Choroid plexus epithelial cell (primary cell): ENCODE results near the gene TMIE.

ENCODE experiments used
- DNase-seq: peaks from one replicate; pipeline ENCODE4 v3.0.0-alpha.2; 2010; ENCODE audit warnings: low read depth
- H3K4me3 ChIP-seq: 2 replicates; pipeline ENCODE4 v1.5.1; 2011; ENCODE audit warnings: low read depth, mild to moderate bottlenecking, control low read depth, low read length, moderate library complexity
- TF ChIP-seq, protein P1 (sequence below): conservative IDR thresholded peaks from 2 replicates; pipeline ENCODE4 v1.5.1; 2011; ENCODE audit warnings: low read depth, mild to moderate bottlenecking, control low read depth, inconsistent platforms, low read length, moderate library complexity

TMIE gene

GRCh38 chr3:46679681-46680080 lies 21.5 kb upstream of the TMIE start:
- no peak for DNase-seq
- H3K4me3 ChIP-seq = no peak overlapping the region
- TF ChIP-seq, protein P1, sequence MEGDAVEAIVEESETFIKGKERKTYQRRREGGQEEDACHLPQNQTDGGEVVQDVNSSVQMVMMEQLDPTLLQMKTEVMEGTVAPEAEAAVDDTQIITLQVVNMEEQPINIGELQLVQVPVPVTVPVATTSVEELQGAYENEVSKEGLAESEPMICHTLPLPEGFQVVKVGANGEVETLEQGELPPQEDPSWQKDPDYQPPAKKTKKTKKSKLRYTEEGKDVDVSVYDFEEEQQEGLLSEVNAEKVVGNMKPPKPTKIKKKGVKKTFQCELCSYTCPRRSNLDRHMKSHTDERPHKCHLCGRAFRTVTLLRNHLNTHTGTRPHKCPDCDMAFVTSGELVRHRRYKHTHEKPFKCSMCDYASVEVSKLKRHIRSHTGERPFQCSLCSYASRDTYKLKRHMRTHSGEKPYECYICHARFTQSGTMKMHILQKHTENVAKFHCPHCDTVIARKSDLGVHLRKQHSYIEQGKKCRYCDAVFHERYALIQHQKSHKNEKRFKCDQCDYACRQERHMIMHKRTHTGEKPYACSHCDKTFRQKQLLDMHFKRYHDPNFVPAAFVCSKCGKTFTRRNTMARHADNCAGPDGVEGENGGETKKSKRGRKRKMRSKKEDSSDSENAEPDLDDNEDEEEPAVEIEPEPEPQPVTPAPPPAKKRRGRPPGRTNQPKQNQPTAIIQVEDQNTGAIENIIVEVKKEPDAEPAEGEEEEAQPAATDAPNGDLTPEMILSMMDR = no peak

DNA sequence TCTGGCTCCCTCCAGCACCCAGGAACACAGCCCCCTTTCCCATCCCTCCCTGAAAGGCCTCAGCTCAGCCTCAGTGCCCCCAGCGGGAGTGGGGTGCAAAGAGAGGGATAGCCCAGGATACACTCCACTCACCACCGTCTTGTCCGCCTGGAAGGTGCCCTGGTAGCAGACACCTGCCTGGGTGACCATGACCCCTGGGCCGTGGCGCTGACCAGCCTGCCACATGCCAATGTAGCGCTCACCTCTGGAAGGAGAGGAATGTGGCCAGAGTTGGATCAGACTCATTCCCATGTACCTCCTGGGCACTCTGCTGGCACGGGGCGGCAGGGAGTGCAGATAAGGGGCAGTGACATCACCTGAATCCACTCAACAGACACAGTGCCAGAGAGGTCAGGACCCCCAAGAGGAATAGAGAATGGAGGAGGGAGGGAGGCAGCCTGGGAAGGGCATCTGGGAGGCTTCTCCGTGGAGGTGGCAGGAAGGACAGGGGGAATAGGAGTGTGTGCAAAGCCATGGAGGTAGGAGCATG lies 20.8 kb upstream of the TMIE start:
- TF ChIP-seq, protein P1 = no peak
- no peak for DNase-seq
- no peak overlapping the region for H3K4me3 ChIP-seq

DNA sequence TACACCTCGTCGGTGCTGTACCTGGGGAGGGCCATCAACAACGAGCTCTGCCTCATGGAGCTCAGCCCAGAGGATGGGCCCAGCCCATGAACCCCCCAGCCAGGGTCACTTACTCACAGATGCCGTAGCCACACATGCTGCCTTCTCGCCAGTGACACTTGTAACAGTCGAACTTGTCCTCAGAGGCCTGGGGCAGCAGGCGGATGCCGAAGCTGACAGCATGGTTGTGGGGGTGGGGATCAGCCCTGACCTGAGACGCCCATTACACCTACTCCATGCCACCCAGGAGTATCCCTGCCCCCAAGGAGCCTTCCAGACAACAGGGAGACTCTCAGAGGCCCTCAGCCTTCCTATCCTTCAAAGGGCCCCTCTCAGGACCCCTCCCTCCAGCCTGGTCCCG lies 19.8 kb upstream of the TMIE start:
- no peak for DNase-seq
- TF ChIP-seq, protein P1 = no peak
- no peak overlapping the region for H3K4me3 ChIP-seq

DNA sequence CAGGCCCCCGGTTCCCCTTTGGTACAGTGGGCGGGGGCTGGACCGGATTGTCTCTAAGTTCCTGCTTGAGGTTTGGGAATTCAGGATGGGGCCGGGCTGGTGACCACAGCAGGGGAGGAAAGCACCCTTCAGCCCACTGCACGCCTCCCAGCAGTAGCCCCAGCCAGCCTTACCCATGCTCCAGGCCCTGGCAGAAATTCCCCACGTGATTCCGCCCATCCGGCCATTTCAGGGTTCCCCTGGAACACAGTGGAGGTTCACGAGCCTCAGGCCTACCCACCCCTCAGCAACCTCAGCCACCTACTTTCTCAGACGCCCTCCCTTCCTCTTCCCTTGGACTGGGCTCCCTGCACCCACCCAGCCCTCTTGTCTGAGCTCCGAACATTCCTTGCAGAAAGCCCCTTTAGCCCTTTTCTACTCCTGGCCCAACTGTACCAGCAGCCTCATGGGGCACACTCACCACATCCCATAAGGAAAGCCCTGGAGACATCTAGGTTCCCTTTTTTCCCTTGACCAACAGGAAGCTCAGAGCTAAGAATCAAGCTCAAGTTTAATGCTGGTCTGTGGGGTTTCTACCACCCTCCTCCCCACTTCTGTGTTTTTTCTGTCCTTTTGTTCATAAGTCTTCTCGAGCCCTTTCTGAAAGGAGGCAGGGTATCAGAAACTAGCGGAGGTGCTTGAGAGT lies 19.2 kb upstream of the TMIE start:
- TF ChIP-seq, protein P1 = no peak
- DNase-seq = no peak
- H3K4me3 ChIP-seq = no peak overlapping the region

GRCh38 chr3:46682974-46683373 lies 18.2 kb upstream of the TMIE start:
- no peak for DNase-seq
- TF ChIP-seq, protein P1 = no peak
- no peak overlapping the region for H3K4me3 ChIP-seq

DNA sequence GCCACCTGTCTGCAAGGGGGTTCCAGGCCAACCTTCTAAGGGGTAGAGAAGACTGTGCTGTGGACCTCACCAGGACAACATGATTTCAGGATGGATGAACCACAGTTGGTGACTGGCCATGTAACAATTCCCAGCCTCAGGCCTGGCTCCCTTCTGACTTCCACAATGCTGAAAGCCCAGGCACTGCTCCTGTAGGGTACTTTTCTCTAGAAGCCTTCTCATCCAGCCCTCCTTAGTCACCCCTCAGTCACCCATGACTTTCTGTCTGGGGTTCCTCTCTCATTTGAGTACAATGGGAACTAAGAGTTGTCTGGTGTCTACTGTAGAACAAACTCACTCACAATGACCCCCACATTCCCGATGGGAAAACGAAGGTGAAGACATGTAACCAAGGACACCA lies 16.3 kb upstream of the TMIE start:
- no peak for DNase-seq
- TF ChIP-seq, protein P1 = no peak

GRCh38 chr3:46685446-46685845 lies 15.7 kb upstream of the TMIE start:
- no peak for DNase-seq
- TF ChIP-seq, protein P1 = no peak
- H3K4me3 ChIP-seq = no peak overlapping the region

More for the DNA sequence above, 16.3 kb upstream of the TMIE start:
- H3K4me3 ChIP-seq = no peak overlapping the region
